ENCODE measurements around the gene RETREG2. TPM values are rescaled to one million over a fixed set of nuclear protein-coding genes. Genes with fewer than 3 reads are reported as not detected.

RETREG2 gene
- total and polyA plus RNA-seq, 2 of the 8 experiments (the other 6 are each of a cell fraction or from before 2014, with no cell fraction given), result 51.3 to 67.4 TPM

DNA sequence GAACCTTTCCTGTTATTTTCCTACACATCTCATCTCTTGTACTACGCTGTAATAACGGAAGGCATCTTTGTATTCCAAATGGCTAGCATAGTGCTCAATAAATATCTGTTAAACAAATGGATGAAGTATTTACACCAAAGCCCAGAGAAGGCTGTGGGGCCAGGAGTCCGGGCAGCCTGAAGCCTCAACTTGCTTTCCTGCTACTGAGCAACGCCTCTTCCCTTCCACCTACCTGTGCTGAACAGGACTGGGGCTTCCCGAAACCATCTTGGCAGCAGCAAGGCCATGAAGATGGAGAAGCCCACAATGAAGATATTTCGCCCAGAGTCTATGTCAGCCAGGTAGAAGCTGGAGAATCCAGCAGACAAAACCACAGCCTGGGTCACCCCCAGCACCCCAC lies 14.9 kb upstream of the RETREG2 start:
- H3K27me3 ChIP-seq (replicated peaks in 1 of 4; ENCODE audit: control insufficient read depth in 3 of 4, extremely low read depth in 1 of 4, insufficient read depth in 3 of 4, low read length in 3 of 4), result no peaks in the 10 kb centered on the region; a peak in 2 of 7 replicates
- no peak overlapping the region for H2AFZ ChIP-seq (ENCODE audit: low read length)
- no peak overlapping the region for H3K23ac ChIP-seq (ENCODE audit: insufficient read length)
- H3K4me3 ChIP-seq (ENCODE audit: extremely low read depth in 1 of 4, insufficient read depth in 2 of 4, low read depth in 3 of 4, low read length in 4 of 4), result no peak overlapping the region
- H3K4me1 ChIP-seq (replicated peaks in 1 of 4; ENCODE audit: control insufficient read depth in 3 of 4, insufficient read depth in 4 of 4, low read length in 3 of 4), result peaks cover 0 to 5% (median 2%) of the 10 kb centered on the region in 4 experiments; a peak in 3 of 7 replicates
- peaks cover 2 to 5% of the 10 kb centered on the region in 2 experiments for H4K20me1 ChIP-seq (replicated peaks in 1 of 2; ENCODE audit: control insufficient read depth in 1 of 2, insufficient read depth in 2 of 2, low read length in 2 of 2)
- no peaks in the 10 kb centered on the region for H3K9me3 ChIP-seq (ENCODE audit: insufficient read depth in 2 of 2, low read depth in 1 of 2, low read length in 1 of 2)
- no peak overlapping the region for H3K14ac ChIP-seq (ENCODE audit: insufficient read length)
- H2BK120ac ChIP-seq (replicated peaks; ENCODE audit: low read depth, low read length), result no peak overlapping the region
- no peak overlapping the region for H4K8ac ChIP-seq (ENCODE audit: extremely low read depth, insufficient read depth, low read length)
- H2BK20ac ChIP-seq (ENCODE audit: low read length), result no peak overlapping the region
- no peak overlapping the region for H4K5ac ChIP-seq (ENCODE audit: insufficient read length, low read depth, low read length)
- POLR2A ChIA-PET (ENCODE audit: partially characterized antibody), result interaction anchor here (0.6 kb wide), 1 partner anchor 50 kb away, joined by 3 read pairs; no protein-coding TSS in a partner anchor
- H3K9ac ChIP-seq (replicated peaks in 1 of 4; ENCODE audit: extremely low read depth in 1 of 4, low read depth in 3 of 4, low read length in 3 of 4), result no peak overlapping the region
- no peak overlapping the region for H2BK15ac ChIP-seq (ENCODE audit: low read length)
- no peak for DNase-seq (ENCODE audit: low read depth in 1 of 2, low spot score in 2 of 2)
- no peaks in the 10 kb centered on the region; the same call in 1 of the 2 replicates for H3K79me1 ChIP-seq (ENCODE audit: low read depth, low read length)
- H3K4me2 ChIP-seq (ENCODE audit: insufficient read depth in 1 of 2, low read depth in 2 of 2, low read length in 2 of 2), result no peak overlapping the region
- H2BK5ac ChIP-seq (ENCODE audit: low read depth, low read length), result no peak overlapping the region
- no peak overlapping the region for H3K18ac ChIP-seq (ENCODE audit: extremely low read depth, low read length)
- H3K4ac ChIP-seq (replicated peaks; ENCODE audit: insufficient read length, low read depth, low read length), result no peak overlapping the region
- H3K23me2 ChIP-seq (ENCODE audit: low read depth, low read length), result peaks cover 2% of the 10 kb centered on the region; the same call in 1 of the 2 replicates
- CTCF ChIA-PET (ENCODE audit: partially characterized antibody), result interaction anchor here (0.7 to 1.7 kb wide), 5 partner anchors 11 to 132 kb away, joined by 3 to 8 read pairs (median 4); partner anchors contain the start of gene CNPPD1
- no peak overlapping the region for H3K56ac ChIP-seq (replicated peaks; ENCODE audit: insufficient read length, low read depth, low read length)
- H2BK12ac ChIP-seq (ENCODE audit: low read depth, low read length), result no peak overlapping the region
- FAIRE-seq, result no peak
- no peak overlapping the region for H3K27ac ChIP-seq (ENCODE audit: low read depth, low read length)
- 85% methylated on average over 6 of the region's 6 CpGs; no CpG with 5 or more reads in 1 of the 2 experiments for WGBS, 2 experiments (ENCODE audit: extremely low coverage in 1 of 2, insufficient coverage in 1 of 2, insufficient read length in 1 of 2, insufficient replicate concordance in 2 of 2, low coverage in 1 of 2, low lambda C conversion rate in 2 of 2, missing lambda C conversion rate in 1 of 2)
- no peak overlapping the region for H4K91ac ChIP-seq (replicated peaks; ENCODE audit: insufficient read length, low read length)
- H3K79me2 ChIP-seq (ENCODE audit: control insufficient read depth in 1 of 2, insufficient read depth in 2 of 2, low read length in 2 of 2), result no peaks in the 10 kb centered on the region
- no peaks in the 10 kb centered on the region; a peak in 1 of 8 replicates for H3K36me3 ChIP-seq (ENCODE audit: control insufficient read depth in 2 of 4, insufficient read depth in 4 of 4, low read length in 3 of 4)
- H2AK5ac ChIP-seq (ENCODE audit: low read depth, low read length), result no peak overlapping the region
- no peak for TF ChIP-seq SIX5 (IDR thresholded peaks at IDR 0.05; ENCODE audit: low read depth, low read length)
- TF ChIP-seq EGR1 (IDR thresholded peaks at IDR 0.05; ENCODE audit: borderline replicate concordance, low read depth, low read length), result no peak
- TF ChIP-seq POLR2A (IDR thresholded peaks at IDR 0.05; ENCODE audit: control extremely low read depth in 1 of 2, low read depth in 2 of 2, low read length in 2 of 2), result no peak
- TF ChIP-seq HDAC6 (IDR thresholded peaks at IDR 0.05; ENCODE audit: low read depth, low read length), result no peak
- TF ChIP-seq YY1 (IDR thresholded peaks at IDR 0.05; ENCODE audit: low read depth, low read length), result no peak
- no peak for TF ChIP-seq NRF1 (IDR thresholded peaks at IDR 0.05; ENCODE audit: low read depth, low read length)
- no peak for TF ChIP-seq SP2 (IDR thresholded peaks at IDR 0.05; ENCODE audit: low read length)
- no peak for TF ChIP-seq NANOG (IDR thresholded peaks at IDR 0.05; ENCODE audit: insufficient read depth, low read depth, low read length, poor library complexity, severe bottlenecking)

Data from H1 (cell line).